ENCODE results near the gene MTA3. TPM values are rescaled to one million over a fixed set of nuclear protein-coding genes. Genes with fewer than 3 reads are reported as not detected.

MTA3 gene
- total and polyA plus RNA-seq, 2 of the 8 experiments (the other 6 are each of a cell fraction or from before 2014, with no cell fraction given) = 125 to 184 TPM

DNA sequence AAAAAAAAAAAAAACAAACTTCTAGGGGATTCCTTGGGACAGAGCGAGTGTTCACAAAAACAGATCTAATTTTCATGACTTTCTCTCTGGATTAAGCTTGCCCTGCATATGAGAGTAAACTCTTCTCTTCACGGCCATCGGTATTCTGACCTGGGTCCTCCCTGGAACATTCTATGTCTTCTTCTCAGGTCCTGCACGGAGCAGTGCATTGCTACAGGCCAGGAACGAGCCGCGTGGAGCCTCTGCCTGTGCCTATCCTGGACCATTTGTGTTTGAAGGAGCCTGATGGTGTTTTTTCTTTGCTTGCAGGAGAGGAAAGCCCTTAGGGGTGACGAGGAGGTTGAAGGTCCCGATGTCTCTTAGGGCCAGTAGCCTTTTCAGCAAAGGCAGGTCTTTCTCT is 197.3 kb downstream of the MTA3 start:
- Histone ChIP-seq H3K23ac (ENCODE audit: insufficient read length) (no peak overlapping the region), H3K56ac (replicated peaks; ENCODE audit: insufficient read length, low read depth, low read length) (no peak overlapping the region), H4K8ac (ENCODE audit: extremely low read depth, insufficient read depth, low read length) (no peak overlapping the region), H3K9me3 (ENCODE audit: insufficient read depth in 2 of 2, low read depth in 1 of 2, low read length in 1 of 2) (no peaks in the 10 kb centered on the region), H3K27me3 (replicated peaks in 1 of 4; ENCODE audit: control insufficient read depth in 3 of 4, extremely low read depth in 1 of 4, insufficient read depth in 3 of 4, low read length in 3 of 4) (no peaks in the 10 kb centered on the region), H4K20me1 (replicated peaks in 1 of 2; ENCODE audit: control insufficient read depth in 1 of 2, insufficient read depth in 2 of 2, low read length in 2 of 2) (no peaks in the 10 kb centered on the region), H3K27ac (ENCODE audit: low read depth, low read length) (no peak overlapping the region), H3K79me2 (ENCODE audit: control insufficient read depth in 1 of 2, insufficient read depth in 2 of 2, low read length in 2 of 2) (no peaks in the 10 kb centered on the region), H2BK5ac (ENCODE audit: low read depth, low read length) (no peak overlapping the region), H4K5ac (ENCODE audit: insufficient read length, low read depth, low read length) (no peak overlapping the region), H3K9ac (replicated peaks in 1 of 4; ENCODE audit: extremely low read depth in 1 of 4, low read depth in 3 of 4, low read length in 3 of 4) (no peak overlapping the region), H3K4me2 (ENCODE audit: insufficient read depth in 1 of 2, low read depth in 2 of 2, low read length in 2 of 2) (no peak overlapping the region), H3K4me1 (replicated peaks in 1 of 4; ENCODE audit: control insufficient read depth in 3 of 4, insufficient read depth in 4 of 4, low read length in 3 of 4) (peaks cover 0 to 16% (median under 1%) of the 10 kb centered on the region in 4 experiments; a peak in 3 of 7 replicates), H3K18ac (ENCODE audit: extremely low read depth, low read length) (no peak overlapping the region), H2BK20ac (ENCODE audit: low read length) (no peak overlapping the region), H4K91ac (replicated peaks; ENCODE audit: insufficient read length, low read length) (no peak overlapping the region), H3K36me3 (ENCODE audit: control insufficient read depth in 2 of 4, insufficient read depth in 4 of 4, low read length in 3 of 4) (no peaks in the 10 kb centered on the region; a peak in 1 of 8 replicates), H2AFZ (ENCODE audit: low read length) (no peak overlapping the region), H3K23me2 (ENCODE audit: low read depth, low read length) (no peaks in the 10 kb centered on the region), H2BK120ac (replicated peaks; ENCODE audit: low read depth, low read length) (no peak overlapping the region), H2BK12ac (ENCODE audit: low read depth, low read length) (no peak overlapping the region), H3K79me1 (ENCODE audit: low read depth, low read length) (no peaks in the 10 kb centered on the region), H2BK15ac (ENCODE audit: low read length) (no peak overlapping the region), H3K14ac (ENCODE audit: insufficient read length) (no peak overlapping the region), H3K4me3 (ENCODE audit: extremely low read depth in 1 of 4, insufficient read depth in 2 of 4, low read depth in 3 of 4, low read length in 4 of 4) (no peak overlapping the region), H2AK5ac (ENCODE audit: low read depth, low read length) (no peak overlapping the region), H3K4ac (replicated peaks; ENCODE audit: insufficient read length, low read depth, low read length) (no peak overlapping the region)
- FAIRE-seq (no peak), DNase-seq (ENCODE audit: low read depth in 1 of 2, low spot score in 2 of 2) (no peak)
- ChIA-PET CTCF (ENCODE audit: partially characterized antibody) (interaction anchor here (1.3 kb wide), 2 partner anchors 9 to 361 kb away, joined by 4 to 6 read pairs; no protein-coding TSS in a partner anchor), POLR2A (ENCODE audit: partially characterized antibody) (no interaction called here)
- WGBS, 2 experiments (ENCODE audit: extremely low coverage in 1 of 2, insufficient coverage in 1 of 2, insufficient read length in 1 of 2, insufficient replicate concordance in 2 of 2, low coverage in 1 of 2, low lambda C conversion rate in 2 of 2, missing lambda C conversion rate in 1 of 2) = 93% methylated on average over 9 of the region's 9 CpGs; no CpG with 5 or more reads in 1 of the 2 experiments
- no peak for TF ChIP-seq RAD21 (IDR thresholded peaks at IDR 0.05 in 1 of 2, conservative IDR thresholded peaks at IDR 0.05 in 1 of 2; ENCODE audit: low read depth in 2 of 2, low read length in 2 of 2)
- TF ChIP-seq SIX5 (IDR thresholded peaks at IDR 0.05; ENCODE audit: low read depth, low read length) = no peak
- TF ChIP-seq ASH2L (IDR thresholded peaks at IDR 0.05; ENCODE audit: low read length) = no peak
- TF ChIP-seq CBX8 (IDR thresholded peaks at IDR 0.05; ENCODE audit: borderline replicate concordance, low read depth, low read length) = no peak
- TF ChIP-seq TBP (IDR thresholded peaks at IDR 0.05; ENCODE audit: low read depth, low read length) = no peak
- no peak for TF ChIP-seq SRF (IDR thresholded peaks at IDR 0.05; ENCODE audit: low read depth, low read length)
- TF ChIP-seq, protein P1, sequence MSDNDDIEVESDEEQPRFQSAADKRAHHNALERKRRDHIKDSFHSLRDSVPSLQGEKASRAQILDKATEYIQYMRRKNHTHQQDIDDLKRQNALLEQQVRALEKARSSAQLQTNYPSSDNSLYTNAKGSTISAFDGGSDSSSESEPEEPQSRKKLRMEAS (IDR thresholded peaks at IDR 0.05) = no peak
- TF ChIP-seq SP2 (IDR thresholded peaks at IDR 0.05; ENCODE audit: low read length) = no peak
- TF ChIP-seq YY1 (IDR thresholded peaks at IDR 0.05; ENCODE audit: low read depth, low read length) = no peak
- TF ChIP-seq, protein P2, sequence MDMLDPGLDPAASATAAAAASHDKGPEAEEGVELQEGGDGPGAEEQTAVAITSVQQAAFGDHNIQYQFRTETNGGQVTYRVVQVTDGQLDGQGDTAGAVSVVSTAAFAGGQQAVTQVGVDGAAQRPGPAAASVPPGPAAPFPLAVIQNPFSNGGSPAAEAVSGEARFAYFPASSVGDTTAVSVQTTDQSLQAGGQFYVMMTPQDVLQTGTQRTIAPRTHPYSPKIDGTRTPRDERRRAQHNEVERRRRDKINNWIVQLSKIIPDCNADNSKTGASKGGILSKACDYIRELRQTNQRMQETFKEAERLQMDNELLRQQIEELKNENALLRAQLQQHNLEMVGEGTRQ (IDR thresholded peaks at IDR 0.05; ENCODE audit: low read length) = no peak
- TF ChIP-seq HDAC6 (IDR thresholded peaks at IDR 0.05; ENCODE audit: low read depth, low read length) = no peak
- TF ChIP-seq SAP30 (IDR thresholded peaks at IDR 0.05; ENCODE audit: insufficient read depth, insufficient replicate concordance, low read length) = no peak
- TF ChIP-seq PHF8 (conservative IDR thresholded peaks at IDR 0.05; ENCODE audit: low read depth, low read length) = no peak

All from H1 (cell line).